K562 (cell line): ENCODE results near the gene CEMP1. TPM values are rescaled to one million over a fixed set of nuclear protein-coding genes. Genes with fewer than 3 reads are reported as not detected.

Experiments used
- ATAC-seq: fragments of 200-7000 bp; cut with Tn5 transposase; 3 replicates; pipeline ENCODE4 v1.9.1; 2020; ENCODE audit warnings: moderate library complexity
- BruUV-seq: library from RNA; stranded (reverse); fragments of 400-500 nt; replicated peaks from 2 replicates; lab custom pipeline; 2021; lab: Mats Ljungman, UMichigan
- CTCF ChIA-PET: fragments of 300-600 bp; formaldehyde crosslinking; extraction: SDS; loops from one replicate; lab custom pipeline; 2021; ENCODE audit warnings: low intra/inter-chr PET ratio; lab: Yijun Ruan, JAX
- POLR2A ChIA-PET: fragments of 300-600, 350-650 bp; sonication (Branson Sonifier 250); formaldehyde crosslinking; extraction: SDS; loops from one replicate; lab custom pipeline; 2021; ENCODE audit warnings: antibody characterized with exemption, inconsistent platforms; lab: Yijun Ruan, JAX
- DNase-seq, 4 experiments: peaks; one replicate each; pipeline versions ENCODE4 v3.0.0 to v3.0.0-alpha.2; 2011 to 2018; ENCODE audit warnings: low spot score in 3 of 4, mixed read lengths in 3 of 4; ENCODE audit errors: extremely low read depth in 1 of 4
- FAIRE-seq: peaks from 2 replicates; lab custom pipeline; 2011; peaks lifted over from hg19 to GRCh38; lab: Jason Lieb, UNC
- H2AFZ ChIP-seq: 2 replicates; pipeline ENCODE4 v1.6.0; 2011; ENCODE audit warnings: low read depth, low read length, control low read depth, inconsistent platforms
- H3K27ac ChIP-seq: fragments of 200-600 bp; 3 replicates; pipeline ENCODE4 v1.8.0; 2011; ENCODE audit warnings: low read depth, mild to moderate bottlenecking, control low read depth, inconsistent platforms, low read length, moderate library complexity, mixed read lengths; ENCODE audit errors: extremely low read depth
- H3K27me3 ChIP-seq, 2 experiments: fragments of 300-600 bp in 1 of 2; 2 replicates in 1 of 2; 3 replicates in 1 of 2; pipeline versions ENCODE4 v1.6.0 to v1.8.0; 2011; ENCODE audit warnings: inconsistent platforms in 2 of 2, low read length in 2 of 2, mild to moderate bottlenecking in 1 of 2, mixed read lengths in 1 of 2, moderate library complexity in 1 of 2; ENCODE audit not compliant: control insufficient read depth in 2 of 2, insufficient read depth in 2 of 2
- H3K36me3 ChIP-seq: fragments of 300-600 bp; 3 replicates; pipeline ENCODE4 v1.8.0; 2011; ENCODE audit warnings: mild to moderate bottlenecking, low read length, inconsistent platforms; ENCODE audit not compliant: control insufficient read depth, insufficient read depth
- H3K4me1 ChIP-seq, 2 experiments: fragments of 200-600 bp in 1 of 2; replicated peaks in 1 of 2; 2 replicates in 1 of 2; 3 replicates in 1 of 2; pipeline versions ENCODE4 v1.5.1 to v1.8.0; 2011; ENCODE audit warnings: inconsistent platforms in 2 of 2, low read length in 2 of 2, mild to moderate bottlenecking in 1 of 2, mixed read lengths in 1 of 2, moderate library complexity in 1 of 2; ENCODE audit not compliant: control insufficient read depth in 2 of 2, insufficient read depth in 2 of 2
- H3K4me2 ChIP-seq: 2 replicates; pipeline ENCODE4 v1.6.1; 2011; ENCODE audit warnings: low read length, control low read depth, inconsistent platforms, mixed read lengths; ENCODE audit not compliant: insufficient read depth
- H3K4me3 ChIP-seq: fragments of 200-600 bp; sonication (generic), shearing (Covaris generic); 2 replicates; pipeline ENCODE4 v1.5.1; 2016; ENCODE audit warnings: control low read depth, inconsistent platforms
- H3K79me2 ChIP-seq: fragments of 200-600 bp; 3 replicates; pipeline ENCODE4 v1.8.0; 2011; ENCODE audit warnings: low read length, inconsistent platforms; ENCODE audit not compliant: control insufficient read depth, insufficient read depth
- H3K9ac ChIP-seq, 2 experiments: 2 replicates each; pipeline versions ENCODE4 v1.6.0 to v1.6.1; 2011; ENCODE audit warnings: low read depth in 2 of 2, low read length in 2 of 2, control low read depth in 1 of 2, inconsistent platforms in 1 of 2, mild to moderate bottlenecking in 1 of 2, mixed read lengths in 1 of 2; ENCODE audit not compliant: insufficient read depth in 1 of 2
- H3K9me1 ChIP-seq: one replicate; pipeline ENCODE4 v1.6.0; 2011; ENCODE audit warnings: inconsistent platforms, mild to moderate bottlenecking, low read length, moderate library complexity; ENCODE audit not compliant: control insufficient read depth, insufficient read depth
- H3K9me3 ChIP-seq: replicated peaks from 2 replicates; pipeline ENCODE4 v1.5.1; 2011; ENCODE audit warnings: low read depth, low read length, inconsistent platforms; ENCODE audit not compliant: control insufficient read depth, insufficient read depth
- H4K20me1 ChIP-seq: replicated peaks from 2 replicates; pipeline ENCODE4 v1.6.1; 2011; ENCODE audit warnings: low read length, inconsistent platforms, mixed read lengths; ENCODE audit not compliant: control insufficient read depth, insufficient read depth
- POLR2G ChIP-seq: fragments of 200-400 bp; formaldehyde crosslinking; IDR thresholded peaks from 2 replicates; pipeline ENCODE4 v1.6.1; 2017; ENCODE audit warnings: low read depth, mild to moderate bottlenecking, antibody characterized with exemption, low read length, moderate library complexity
- PURB ChIP-seq: sonication (generic); formaldehyde crosslinking; IDR thresholded peaks from 2 replicates; pipeline ENCODE4 v1.9.0; 2021; ENCODE audit warnings: low read depth, mild to moderate bottlenecking, missing genetic modification reagents
- ZNF184 ChIP-seq: sonication (generic); formaldehyde crosslinking; IDR thresholded peaks from 2 replicates; pipeline ENCODE4 v1.5.0; 2020; ENCODE audit warnings: missing genetic modification reagents
- ZNF408 ChIP-seq: fragments of 250-450 bp; sonication (Bioruptor Pico); IDR thresholded peaks from 2 replicates; pipeline ENCODE4 v1.4.0; 2020; ENCODE audit warnings: low read depth, mild to moderate bottlenecking, moderate library complexity
- WGBS: fragments of 100-300 bp; shearing (Covaris generic); methylation state at CpG from one replicate; pipeline ENCODE4 v1.1.6; 2016; ENCODE audit warnings: low coverage, mixed read lengths; ENCODE audit not compliant: insufficient coverage; ENCODE audit errors: missing lambda C conversion rate; 5-methylcytosine and 5-hydroxymethylcytosine counted together
- in situ Hi-C: fragments of 300-500 bp; cut with MboI; formaldehyde crosslinking; loops from 4 replicates; pipeline ENCODE4 v1.15.0; 2018; ENCODE audit warnings: inconsistent platforms, mixed read lengths
- intact Hi-C: fragments of 100-400 bp; cut with micrococcal nuclease; formaldehyde crosslinking; loops from 2 replicates; pipeline ENCODE4 v1.14.2; 2022
- polyA plus RNA-seq, 8 experiments: library from polyadenylated mRNA; depleted of rRNA in 4 of 8; stranded (reverse) in 5 of 8; unstranded in 3 of 8; fragments of >200 nt; fragmentation: Nextera tagmentation in 2 of 8; fragmentation: Illumina TruSeq in 1 of 8; extraction: Ambion mirVana in 2 of 8; extraction: Trizol in 1 of 8; gene quantifications; 2 replicates each; pipeline versions ENCODE4 v1.2.1 to v1.2.3, GENCODE V29; 2011 to 2014; ENCODE audit warnings: inconsistent platforms in 1 of 8, missing spikeins in 1 of 8
- total RNA-seq, 7 experiments: library from RNA; depleted of rRNA in 6 of 7; stranded (reverse); fragments of >200 nt in 6 of 7; fragmentation: Illumina TruSeq in 2 of 7; extraction: Trizol in 2 of 7; gene quantifications; 2 replicates each; pipeline versions ENCODE4 v1.2.1 to v1.2.3, GENCODE V29; 2011 to 2021; ENCODE audit warnings: low replicate concordance in 1 of 7

CEMP1 gene
- total and polyA plus RNA-seq, 9 of the 15 experiments (the other 6 are each of a cell fraction or from before 2014, with no cell fraction given), result 0.05 to 0.45 TPM; not detected in 7

DNA sequence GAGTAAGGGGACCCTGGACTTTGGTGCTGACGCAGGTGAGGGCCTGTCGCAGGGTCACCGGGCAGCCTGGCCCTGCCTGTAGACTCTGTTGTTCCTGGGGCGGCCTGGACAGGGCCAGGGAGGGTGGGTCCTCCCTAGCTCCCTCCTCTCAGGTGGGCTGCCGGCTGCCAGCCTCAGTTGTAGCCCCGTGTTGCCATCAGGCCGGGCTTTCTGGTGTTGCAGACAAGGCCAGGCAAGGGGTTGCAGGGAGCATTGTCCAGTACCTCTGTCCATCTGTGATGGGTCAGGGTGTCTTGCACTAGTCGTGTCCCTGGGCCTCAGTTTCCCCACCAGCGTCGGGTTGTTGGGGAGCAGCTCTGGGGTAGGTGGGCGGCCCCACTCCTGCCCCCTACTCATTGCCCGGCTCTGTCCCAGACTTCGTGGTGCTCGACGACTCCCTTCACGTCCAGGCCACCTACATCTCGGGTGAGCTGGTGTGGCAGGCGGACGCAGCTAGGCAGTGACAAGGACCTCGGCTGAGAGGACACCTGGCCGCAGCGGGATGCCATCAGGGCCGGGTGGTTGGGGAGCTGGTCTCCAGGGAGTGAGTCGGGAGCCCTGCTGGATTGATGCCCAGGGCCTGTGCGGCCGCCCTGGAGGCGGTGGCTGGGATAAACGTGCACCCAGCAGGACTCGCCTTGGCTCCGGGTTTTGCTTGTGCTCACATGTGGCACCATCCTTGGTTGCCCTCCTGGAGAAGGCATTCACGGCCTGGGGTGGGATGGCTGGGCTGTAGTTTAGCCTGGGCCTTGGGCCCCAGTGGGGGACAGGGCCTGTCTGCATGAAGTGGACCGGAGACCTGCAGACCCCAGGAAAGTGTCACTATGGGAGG lies 1.9 kb downstream of the CEMP1 start:
- TF ChIP-seq ZNF184 (CRISPR knock-in tag) (no peak), POLR2G (peak; percentile 30; the same call in 1 of the 2 replicates), ZNF408 (CRISPR knock-in tag) (no peak), PURB (CRISPR knock-in tag) (no peak)
- DNase-seq, result peak in 1 of 4 experiments; percentile 38
- peaks cover 58% of the 10 kb centered on the region; the same call in 2 of the 3 replicates for H3K36me3 ChIP-seq
- in situ Hi-C loops, result no loop called here
- no peak for FAIRE-seq
- H3K4me3 ChIP-seq, result no peak overlapping the region
- H3K9me1 ChIP-seq, result peaks cover 3% of the 10 kb centered on the region
- WGBS, result 88% methylated on average over 26 of the region's 32 CpGs
- H2AFZ ChIP-seq, result no peak overlapping the region
- intact Hi-C loops, result no loop called here
- ATAC-seq, result no peak
- no peaks in the 10 kb centered on the region for H3K79me2 ChIP-seq
- BruUV-seq, result no TSS peak
- CTCF ChIA-PET, result no interaction called here
- POLR2A ChIA-PET, result interaction anchor here (0.6 to 1.6 kb wide), 3 partner anchors 9 to 374 kb away, joined by 3 to 11 read pairs (median 7); partner anchors contain the start of genes AMDHD2 and TRAF7
- H3K9me3 ChIP-seq, result no peaks in the 10 kb centered on the region
- no peak overlapping the region for H3K4me2 ChIP-seq
- H3K9ac ChIP-seq, result peak overlapping the region in 1 of 2 experiments; percentile 26; a peak in 1 of 4 replicates
- H4K20me1 ChIP-seq, result no peaks in the 10 kb centered on the region
- H3K4me1 ChIP-seq, result peaks cover 6 to 62% of the 10 kb centered on the region in 2 experiments; a peak in 3 of 5 replicates
- H3K27ac ChIP-seq, result no peak overlapping the region
- H3K27me3 ChIP-seq, result no peaks in the 10 kb centered on the region
